HepG2 (cell line): ENCODE results near the gene FBXO2. TPM values are rescaled to one million over a fixed set of nuclear protein-coding genes. Genes with fewer than 3 reads are reported as not detected.

Experiments used
- ATAC-seq: fragments of 200-7000 bp; cut with Tn5 transposase; 3 replicates; pipeline ENCODE4 v1.9.1; 2020; ENCODE audit warnings: mild to moderate bottlenecking, moderate library complexity
- BruUV-seq: library from RNA; stranded (reverse); fragments of 400-500 nt; replicated peaks from 2 replicates; lab custom pipeline; 2021; lab: Mats Ljungman, UMichigan
- CTCF ChIA-PET: fragments of 300-600 bp; formaldehyde crosslinking; extraction: SDS; loops from one replicate; lab custom pipeline; 2021; ENCODE audit warnings: low total read pairs, inconsistent platforms, low intra/inter-chr PET ratio; lab: Yijun Ruan, JAX
- POLR2A ChIA-PET: fragments of 350-600 bp; sonication (Branson Sonifier 250); formaldehyde crosslinking; loops from one replicate; lab custom pipeline; 2020; ENCODE audit warnings: antibody characterized with exemption, inconsistent platforms; lab: Yijun Ruan, JAX
- DNase-seq: peaks from one replicate; pipeline ENCODE4 v3.0.0-alpha.2; 2015; ENCODE audit warnings: low spot score
- FAIRE-seq: peaks from 3 replicates; lab custom pipeline; 2011; peaks lifted over from hg19 to GRCh38; lab: Jason Lieb, UNC
- H2AFZ ChIP-seq: one replicate; pipeline ENCODE4 v1.6.1; 2011; ENCODE audit warnings: low read length, inconsistent platforms
- H3K27ac ChIP-seq: fragments of 300-600 bp; 3 replicates; pipeline ENCODE4 v1.8.0; 2011; ENCODE audit warnings: mixed run types, mild to moderate bottlenecking, mixed read lengths, low read length, inconsistent platforms; ENCODE audit not compliant: insufficient read depth; ENCODE audit errors: extremely low read length
- H3K27me3 ChIP-seq, 2 experiments: fragments of 200-600 bp in 1 of 2; 2 replicates in 1 of 2; 3 replicates in 1 of 2; pipeline versions ENCODE4 v1.6.0 to v1.8.0; 2011; ENCODE audit warnings: low read length in 2 of 2, mild to moderate bottlenecking in 2 of 2, moderate library complexity in 2 of 2, inconsistent platforms in 1 of 2; ENCODE audit not compliant: insufficient read depth in 2 of 2, control insufficient read depth in 1 of 2
- H3K36me3 ChIP-seq, 2 experiments: fragments of 200-600 bp in 1 of 2; replicated peaks in 1 of 2; 2 replicates in 1 of 2; 3 replicates in 1 of 2; pipeline versions ENCODE4 v1.5.1 to v1.8.0; 2011; ENCODE audit warnings: low read length in 2 of 2, inconsistent platforms in 1 of 2; ENCODE audit not compliant: insufficient read depth in 2 of 2, control insufficient read depth in 1 of 2
- H3K4me1 ChIP-seq: 2 replicates; pipeline ENCODE4 v1.5.1; 2012; ENCODE audit warnings: low read length, inconsistent platforms; ENCODE audit not compliant: insufficient read depth
- H3K4me2 ChIP-seq: 2 replicates; pipeline ENCODE4 v1.6.0; 2011; ENCODE audit warnings: low read depth, low read length, inconsistent platforms
- H3K4me3 ChIP-seq, 3 experiments: fragments of 200-600 bp in 1 of 3; sonication (generic), shearing (Covaris generic) in 1 of 3; replicated peaks in 1 of 3; 2 replicates each; pipeline ENCODE4 v1.5.1; 2011 to 2016; ENCODE audit warnings: low read length in 3 of 3, inconsistent platforms in 2 of 3, low read depth in 2 of 3, mild to moderate bottlenecking in 2 of 3, control low read depth in 1 of 3, mixed read lengths in 1 of 3; ENCODE audit not compliant: insufficient read depth in 1 of 3
- H3K79me2 ChIP-seq: one replicate; pipeline ENCODE4 v1.6.1; 2011; ENCODE audit warnings: low read length, inconsistent platforms; ENCODE audit not compliant: insufficient read depth
- H3K9ac ChIP-seq: 2 replicates; pipeline ENCODE4 v1.6.0; 2011; ENCODE audit warnings: mild to moderate bottlenecking, low read depth, low read length, inconsistent platforms; ENCODE audit not compliant: insufficient read depth
- H3K9me3 ChIP-seq: 2 replicates; pipeline ENCODE4 v1.5.1; 2012; ENCODE audit warnings: mild to moderate bottlenecking, low read length
- H4K20me1 ChIP-seq: 2 replicates; pipeline ENCODE4 v1.6.0; 2011; ENCODE audit warnings: inconsistent platforms, mild to moderate bottlenecking, low read length, moderate library complexity; ENCODE audit not compliant: insufficient read depth
- AGO1 ChIP-seq: fragments of 200-400 bp; formaldehyde crosslinking; IDR thresholded peaks from 2 replicates; pipeline ENCODE4 v1.6.1; 2017; ENCODE audit warnings: mild to moderate bottlenecking, low read depth, low read length, moderate library complexity; ENCODE audit not compliant: poor library complexity, severe bottlenecking
- E2F5 ChIP-seq: sonication (generic); formaldehyde crosslinking; conservative IDR thresholded peaks from 2 replicates; pipeline ENCODE4 v1.4.0; 2020; ENCODE audit warnings: missing genetic modification reagents
- MAFK ChIP-seq, 2 experiments: IDR thresholded peaks in 1 of 2; conservative IDR thresholded peaks in 1 of 2; 2 replicates each; pipeline ENCODE4 v1.6.1; 2011; ENCODE audit warnings: improper control_type of control experiment in 2 of 2, low read length in 2 of 2
- PAF1 ChIP-seq: IDR thresholded peaks from 2 replicates; pipeline ENCODE4 v1.6.1; 2016; ENCODE audit warnings: missing genetic modification reagents, missing compliant biosample characterization
- PLRG1 ChIP-seq: fragments of 450-650 bp; conservative IDR thresholded peaks from 2 replicates; pipeline ENCODE4 v1.6.1; 2016
- RXRB ChIP-seq: IDR thresholded peaks from 2 replicates; pipeline ENCODE4 v1.6.1; 2016; ENCODE audit warnings: borderline replicate concordance, missing genetic modification reagents, missing compliant biosample characterization
- SMARCE1 ChIP-seq: fragments of 450-650 bp; IDR thresholded peaks from 2 replicates; pipeline ENCODE4 v1.6.1; 2017; ENCODE audit warnings: borderline replicate concordance
- ZBTB8A ChIP-seq: sonication (generic); formaldehyde crosslinking; IDR thresholded peaks from 2 replicates; pipeline ENCODE4 v1.4.0; 2020; ENCODE audit warnings: mild to moderate bottlenecking, low read depth, missing genetic modification reagents, borderline replicate concordance
- ZMYM2 ChIP-seq: sonication (generic); formaldehyde crosslinking; IDR thresholded peaks from 2 replicates; pipeline ENCODE4 v1.8.0; 2022; ENCODE audit warnings: mild to moderate bottlenecking, missing genetic modification reagents
- ZNF276 ChIP-seq: sonication (generic); formaldehyde crosslinking; IDR thresholded peaks from 2 replicates; pipeline ENCODE4 v1.4.0; 2020; ENCODE audit warnings: mild to moderate bottlenecking, low read depth, missing genetic modification reagents
- ZNF383 ChIP-seq: sonication (generic); formaldehyde crosslinking; IDR thresholded peaks from 2 replicates; pipeline ENCODE4 v1.4.0; 2020; ENCODE audit warnings: missing genetic modification reagents, mild to moderate bottlenecking, borderline replicate concordance
- ZNF644 ChIP-seq: IDR thresholded peaks from 2 replicates; pipeline ENCODE4 v1.6.1; 2016; ENCODE audit warnings: low read depth
- WGBS: methylation state at CpG from one replicate; pipeline ENCODE4 v1.1.6; 2017; ENCODE audit warnings: low lambda C conversion rate; 5-methylcytosine and 5-hydroxymethylcytosine counted together
- in situ Hi-C: cut with HindIII; loops from 2 replicates; pipeline ENCODE4 v1.10.0; 2017; ENCODE audit warnings: low pct_unique_long_range_greater_than_20kb; ENCODE audit not compliant: extremely low pct_ligation_motif_present
- intact Hi-C: fragments of 100-400 bp; cut with micrococcal nuclease; formaldehyde crosslinking; loops from one replicate; pipeline ENCODE4 v1.10.0; 2022; ENCODE audit not compliant: unreplicated experiment
- polyA plus RNA-seq, 8 experiments: library from polyadenylated mRNA; depleted of rRNA in 3 of 8; stranded (reverse) in 7 of 8; unstranded in 1 of 8; fragments of >200 nt; fragmentation: Illumina TruSeq in 4 of 8; extraction: Trizol in 4 of 8; gene quantifications; 2 replicates each; pipeline versions ENCODE4 v1.2.1 to v1.2.3, GENCODE V29; 2011 to 2016; ENCODE audit warnings: low read depth in 4 of 8, missing spikeins in 1 of 8, mixed read lengths in 1 of 8; ENCODE audit not compliant: insufficient read depth in 1 of 8
- total RNA-seq, 5 experiments: library from RNA; depleted of rRNA; stranded (reverse); fragments of >200 nt; fragmentation: Illumina TruSeq; extraction: Trizol; gene quantifications; 2 replicates each; pipeline ENCODE4 v1.2.3, GENCODE V29; 2016; ENCODE audit warnings: low read depth in 1 of 5

FBXO2 gene
- total and polyA plus RNA-seq, 2 of the 13 experiments (the other 11 are each of a cell fraction or from before 2014, with no cell fraction given): 79.3 to 112 TPM

- no peak for TF ChIP-seq AGO1
Observed at GRCh38 chr1:11602424-11602823, 51.8 kb downstream of the FBXO2 start (continued).

- Histone ChIP-seq H3K9ac (no peak overlapping the region), H2AFZ (no peak overlapping the region), H4K20me1 (no peaks in the 10 kb centered on the region), H3K9me3 (no peaks in the 10 kb centered on the region), H3K36me3 (no peaks in the 10 kb centered on the region), H3K4me2 (no peak overlapping the region), H3K4me3 (no peak overlapping the region), H3K79me2 (no peaks in the 10 kb centered on the region), H3K4me1 (no peaks in the 10 kb centered on the region; the same call in 1 of the 2 replicates), H3K27me3 (peaks cover 7 to 23% of the 10 kb centered on the region in 2 experiments; a peak in 4 of 5 replicates), H3K27ac (no peak overlapping the region)
- BruUV-seq: no TSS peak
- ATAC-seq: no peak
- ChIA-PET POLR2A (no interaction called here), CTCF (no interaction called here)
- TF ChIP-seq ZMYM2 (no peak), MAFK (conservative IDR thresholded peaks at IDR 0.05 in 1 of 2, IDR thresholded peaks at IDR 0.05 in 1 of 2; ENCODE audit: low read length in 2 of 2) (no peak), ZNF644 (CRISPR knock-in tag) (no peak), SMARCE1 (no peak), ZNF383 (no peak), RXRB (CRISPR knock-in tag) (no peak)
- DNase-seq: no peak
- 27% methylated on average over 7 of the region's 7 CpGs for WGBS
- in situ Hi-C loops: no loop called here
- FAIRE-seq: no peak
- intact Hi-C loops: no loop called here
Observed at GRCh38 chr1:11600836-11601235, 53.4 kb downstream of the FBXO2 start.

- BruUV-seq: no TSS peak
- ChIA-PET CTCF (no interaction called here), POLR2A (no interaction called here)
- 9% methylated on average over 5 of the region's 6 CpGs for WGBS
- ATAC-seq (no peak), DNase-seq (no peak), FAIRE-seq (no peak)
- Histone ChIP-seq H3K27ac (no peak overlapping the region), H2AFZ (no peak overlapping the region), H3K79me2 (no peaks in the 10 kb centered on the region), H3K4me1 (no peaks in the 10 kb centered on the region), H3K27me3 (peaks cover 7 to 25% of the 10 kb centered on the region in 2 experiments; a peak in 4 of 5 replicates), H3K36me3 (no peaks in the 10 kb centered on the region), H3K4me2 (no peak overlapping the region), H3K4me3 (no peak overlapping the region), H3K9me3 (no peaks in the 10 kb centered on the region), H3K9ac (no peak overlapping the region), H4K20me1 (no peaks in the 10 kb centered on the region)
- in situ Hi-C loops: no loop called here
- intact Hi-C loops: no loop called here
- TF ChIP-seq PLRG1 (no peak), ZNF276 (CRISPR knock-in tag) (no peak), ZBTB8A (CRISPR knock-in tag) (no peak), PAF1 (CRISPR knock-in tag) (no peak), E2F5 (CRISPR knock-in tag) (no peak)
Observed at GRCh38 chr1:11599891-11600576, 54.2 kb downstream of the FBXO2 start.
